ENCODE results near the gene ASPG. TPM values are rescaled to one million over a fixed set of nuclear protein-coding genes. Genes with fewer than 3 reads are reported as not detected.

The ASPG gene
- total RNA-seq, 1 experiment from 2014 or later, result not detected

- Histone ChIP-seq H3K36me3 (ENCODE audit: low read depth) (no peaks in the 10 kb centered on the region), H3K4me2 (no peak overlapping the region), H3F3A (ENCODE audit: insufficient read depth, low read depth) (no peaks in the 10 kb centered on the region), H3K4me1 (replicated peaks; ENCODE audit: insufficient read depth) (no peaks in the 10 kb centered on the region), H3K27ac (no peak overlapping the region), H3K4me3 (no peak overlapping the region), H3K9me2 (ENCODE audit: insufficient read depth) (no peaks in the 10 kb centered on the region), H2AFZ (no peak overlapping the region), H3K9me3 (ENCODE audit: insufficient read depth, low read depth) (no peaks in the 10 kb centered on the region), H3K79me2 (ENCODE audit: low read depth) (no peaks in the 10 kb centered on the region), H4K20me1 (ENCODE audit: insufficient read depth) (no peaks in the 10 kb centered on the region), H3K27me3 (ENCODE audit: insufficient read depth, low read depth) (peaks cover 83% of the 10 kb centered on the region)
- no TSS peak for BruUV-seq (replicated peaks)
- POLR2A ChIA-PET (ENCODE audit: unreplicated experiment), result no interaction called here
- no peak for DNase-seq
- CTCF ChIA-PET, result no interaction called here
- TF ChIP-seq EZH2 (IDR thresholded peaks at IDR 0.05; ENCODE audit: low read depth) (no peak), CTCF (conservative IDR thresholded peaks at IDR 0.05) (no peak)
- intact Hi-C loops (cut with micrococcal nuclease; ENCODE audit: unreplicated experiment), result no loop called here
Observed at GRCh38 chr14:104158827-104159798, 73.6 kb downstream of the ASPG start.

- no peaks in the 10 kb centered on the region for H3K9me3 ChIP-seq (ENCODE audit: insufficient read depth, low read depth)
- H3K4me3 ChIP-seq, result no peak overlapping the region
- H3K9me2 ChIP-seq (ENCODE audit: insufficient read depth), result no peaks in the 10 kb centered on the region
- no peak overlapping the region for H3K27ac ChIP-seq
- H3F3A ChIP-seq (ENCODE audit: insufficient read depth, low read depth), result peaks cover 3% of the 10 kb centered on the region; the same call in 1 of the 2 replicates
- no peak for DNase-seq
- no peak overlapping the region for H2AFZ ChIP-seq
- intact Hi-C loops (cut with micrococcal nuclease; ENCODE audit: unreplicated experiment), result no loop called here
- peaks cover 84% of the 10 kb centered on the region for H3K27me3 ChIP-seq (ENCODE audit: insufficient read depth, low read depth)
- ChIA-PET CTCF (interaction anchor here (0.7 kb wide), 1 partner anchor 398 kb away, joined by 3 read pairs; no protein-coding TSS in a partner anchor), POLR2A (ENCODE audit: unreplicated experiment) (no interaction called here)
- no peaks in the 10 kb centered on the region for H3K4me1 ChIP-seq (replicated peaks; ENCODE audit: insufficient read depth)
- BruUV-seq (replicated peaks), result no TSS peak
- H3K4me2 ChIP-seq, result no peak overlapping the region
- TF ChIP-seq EZH2 (IDR thresholded peaks at IDR 0.05; ENCODE audit: low read depth) (no peak), CTCF (conservative IDR thresholded peaks at IDR 0.05) (no peak)
- no peaks in the 10 kb centered on the region for H4K20me1 ChIP-seq (ENCODE audit: insufficient read depth)
- no peaks in the 10 kb centered on the region for H3K36me3 ChIP-seq (ENCODE audit: low read depth)
- no peaks in the 10 kb centered on the region for H3K79me2 ChIP-seq (ENCODE audit: low read depth)
Observed at GRCh38 chr14:104159990-104160389, 74.5 kb downstream of the ASPG start.

GRCh38 chr14:104161602-104162367 is 76.3 kb downstream of the ASPG start:
- Histone ChIP-seq H3K27me3 (ENCODE audit: insufficient read depth, low read depth) (peaks cover 83% of the 10 kb centered on the region), H3F3A (ENCODE audit: insufficient read depth, low read depth) (peaks cover 6% of the 10 kb centered on the region; the same call in 1 of the 2 replicates), H3K4me3 (no peak overlapping the region), H3K36me3 (ENCODE audit: low read depth) (no peaks in the 10 kb centered on the region), H3K27ac (no peak overlapping the region), H3K4me2 (no peak overlapping the region), H3K4me1 (replicated peaks; ENCODE audit: insufficient read depth) (no peaks in the 10 kb centered on the region), H3K9me3 (ENCODE audit: insufficient read depth, low read depth) (no peaks in the 10 kb centered on the region), H2AFZ (no peak overlapping the region), H3K9me2 (ENCODE audit: insufficient read depth) (no peaks in the 10 kb centered on the region), H3K79me2 (ENCODE audit: low read depth) (no peaks in the 10 kb centered on the region), H4K20me1 (ENCODE audit: insufficient read depth) (no peaks in the 10 kb centered on the region)
- TF ChIP-seq CTCF (conservative IDR thresholded peaks at IDR 0.05) (no peak), EZH2 (IDR thresholded peaks at IDR 0.05; ENCODE audit: low read depth) (no peak)
- no peak for DNase-seq
- BruUV-seq (replicated peaks), result no TSS peak
- intact Hi-C loops (cut with micrococcal nuclease; ENCODE audit: unreplicated experiment), result no loop called here
- CTCF ChIA-PET, result no interaction called here
- POLR2A ChIA-PET (ENCODE audit: unreplicated experiment), result interaction anchor here (0.5 kb wide), 1 partner anchor 13 kb away, joined by 3 read pairs; no protein-coding TSS in a partner anchor

Data from PC-9 (cell line).